Measurements from ENCODE around the gene HTT-AS.

HTT-AS gene

DNA sequence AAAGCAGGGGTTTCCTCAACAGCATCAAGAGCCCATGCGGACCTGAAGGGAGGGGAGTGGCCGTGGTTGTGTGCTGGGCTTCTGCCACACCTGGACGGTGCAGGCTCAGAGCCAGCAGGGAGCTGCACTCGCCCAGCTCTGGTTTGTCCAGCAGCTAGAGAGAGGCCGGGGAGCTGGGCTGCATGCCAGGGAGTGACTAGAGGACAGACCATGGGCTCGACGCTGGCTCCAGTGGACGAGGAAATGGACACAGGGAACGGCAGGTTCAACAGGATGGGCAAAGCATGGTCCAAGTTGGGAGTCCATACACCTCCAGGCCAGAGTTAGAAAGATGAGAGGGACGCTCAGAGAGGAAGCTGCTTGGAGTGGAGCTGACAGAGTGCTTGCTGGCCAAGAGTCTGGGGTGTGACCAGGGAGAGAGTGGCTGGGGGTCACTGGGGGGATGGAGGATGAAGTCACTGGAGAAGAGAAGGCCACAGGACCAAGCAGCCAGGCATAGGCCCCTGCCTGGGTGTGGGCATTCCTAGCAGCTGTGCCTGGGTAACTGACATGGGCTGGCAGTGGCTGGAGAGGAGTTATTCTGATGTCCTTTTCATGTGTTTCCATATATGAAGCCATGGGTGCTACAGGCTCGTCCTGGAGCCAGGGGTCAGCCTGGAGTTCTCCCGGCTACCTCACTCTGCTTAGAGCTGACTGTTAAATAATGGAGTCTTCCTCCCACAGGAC is 42.8 kb downstream of the HTT-AS start:
- Histone ChIP-seq H3K27ac (ENCODE audit: low read depth, low read length) (no peak overlapping the region), H3K36me3 (ENCODE audit: control insufficient read depth in 5 of 5, insufficient read depth in 5 of 5, low read length in 5 of 5) (no peaks in the 10 kb centered on the region), H3K27me3 (ENCODE audit: control insufficient read depth in 5 of 5, insufficient read depth in 4 of 5, low read length in 5 of 5) (no peaks in the 10 kb centered on the region), H3K9ac (ENCODE audit: low read length in 5 of 5) (no peak overlapping the region), H3K9me3 (ENCODE audit: control insufficient read depth in 5 of 5, low read length in 5 of 5) (no peaks in the 10 kb centered on the region), H3K4me3 (ENCODE audit: low read depth in 1 of 5, low read length in 5 of 5) (no peak overlapping the region), H3K4me1 (ENCODE audit: control insufficient read depth in 5 of 5, insufficient read depth in 5 of 5, low read length in 5 of 5) (no peaks in the 10 kb centered on the region)

DNA sequence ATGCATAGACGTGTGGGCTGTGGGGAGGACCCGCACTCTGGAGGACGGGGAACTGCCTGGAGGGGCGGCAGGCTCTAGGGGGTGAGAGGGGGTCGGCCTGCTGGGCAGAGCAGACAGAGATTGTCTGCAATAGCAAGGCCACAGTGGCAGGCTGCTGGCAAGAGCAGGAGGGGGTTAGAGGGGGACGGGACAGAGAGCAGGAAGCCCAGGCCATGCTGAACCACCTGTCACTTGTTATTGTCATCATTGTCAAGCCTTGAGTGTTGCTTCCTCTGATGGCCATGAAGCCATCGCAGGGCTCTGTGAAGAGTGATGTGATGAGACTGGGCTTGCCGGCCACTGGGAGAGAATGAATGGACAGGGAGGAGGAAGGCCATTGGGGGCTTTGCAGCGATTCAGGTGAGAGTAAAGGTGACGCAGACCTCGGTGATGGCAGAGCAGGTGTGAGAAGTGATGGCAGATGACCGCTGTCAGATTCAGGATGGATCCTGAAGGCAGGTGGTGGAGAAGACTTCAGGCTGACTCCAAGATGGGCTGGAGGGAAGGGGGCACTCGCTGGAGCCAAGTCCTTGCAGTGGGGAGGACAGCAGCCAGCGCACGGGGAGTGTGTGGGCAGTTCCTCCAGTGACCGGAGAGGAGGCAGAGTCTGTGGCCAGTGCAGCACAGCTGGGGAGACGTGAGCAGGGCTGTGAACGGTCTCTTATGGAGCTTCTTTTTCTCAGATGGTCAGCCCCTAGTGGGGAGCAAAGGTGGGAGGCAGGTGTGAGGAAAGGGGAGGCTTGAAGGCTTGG is 43.6 kb downstream of the HTT-AS start:
- Histone ChIP-seq H3K9ac (ENCODE audit: low read length in 5 of 5) (no peak overlapping the region), H3K27me3 (ENCODE audit: control insufficient read depth in 5 of 5, insufficient read depth in 4 of 5, low read length in 5 of 5) (no peaks in the 10 kb centered on the region), H3K27ac (ENCODE audit: low read depth, low read length) (no peak overlapping the region), H3K4me1 (ENCODE audit: control insufficient read depth in 5 of 5, insufficient read depth in 5 of 5, low read length in 5 of 5) (no peaks in the 10 kb centered on the region), H3K9me3 (ENCODE audit: control insufficient read depth in 5 of 5, low read length in 5 of 5) (no peaks in the 10 kb centered on the region), H3K36me3 (ENCODE audit: control insufficient read depth in 5 of 5, insufficient read depth in 5 of 5, low read length in 5 of 5) (no peaks in the 10 kb centered on the region), H3K4me3 (ENCODE audit: low read depth in 1 of 5, low read length in 5 of 5) (no peak overlapping the region)

DNA sequence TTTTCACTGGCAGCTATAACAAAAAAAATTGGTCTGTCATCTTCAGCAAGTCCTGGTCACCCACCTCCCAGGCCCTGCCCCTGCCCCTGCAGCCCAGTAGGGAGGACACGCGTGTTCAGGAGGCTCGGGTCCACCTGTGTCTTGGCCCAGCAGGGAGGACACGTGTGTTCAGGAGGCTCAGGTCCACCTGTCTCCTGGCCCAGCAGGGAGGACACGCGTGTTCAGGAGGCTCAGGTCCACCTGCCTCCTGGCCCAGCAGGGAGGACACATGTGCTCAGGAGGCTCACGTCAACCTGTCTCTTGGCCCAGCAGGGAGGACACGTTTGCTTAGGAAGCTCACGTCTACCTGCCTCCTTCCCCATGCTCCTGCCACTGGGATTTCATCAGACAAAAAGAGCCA is 44.9 kb downstream of the HTT-AS start:
- no peak overlapping the region for H3K4me3 ChIP-seq (ENCODE audit: low read depth in 1 of 5, low read length in 5 of 5)
- no peaks in the 10 kb centered on the region for H3K36me3 ChIP-seq (ENCODE audit: control insufficient read depth in 5 of 5, insufficient read depth in 5 of 5, low read length in 5 of 5)
- no peak overlapping the region for H3K9ac ChIP-seq (ENCODE audit: low read length in 5 of 5)
- no peak overlapping the region for H3K27ac ChIP-seq (ENCODE audit: low read depth, low read length)
- no peaks in the 10 kb centered on the region for H3K27me3 ChIP-seq (ENCODE audit: control insufficient read depth in 5 of 5, insufficient read depth in 4 of 5, low read length in 5 of 5)
- no peaks in the 10 kb centered on the region for H3K4me1 ChIP-seq (ENCODE audit: control insufficient read depth in 5 of 5, insufficient read depth in 5 of 5, low read length in 5 of 5)
- H3K9me3 ChIP-seq (ENCODE audit: control insufficient read depth in 5 of 5, low read length in 5 of 5), result no peaks in the 10 kb centered on the region

DNA sequence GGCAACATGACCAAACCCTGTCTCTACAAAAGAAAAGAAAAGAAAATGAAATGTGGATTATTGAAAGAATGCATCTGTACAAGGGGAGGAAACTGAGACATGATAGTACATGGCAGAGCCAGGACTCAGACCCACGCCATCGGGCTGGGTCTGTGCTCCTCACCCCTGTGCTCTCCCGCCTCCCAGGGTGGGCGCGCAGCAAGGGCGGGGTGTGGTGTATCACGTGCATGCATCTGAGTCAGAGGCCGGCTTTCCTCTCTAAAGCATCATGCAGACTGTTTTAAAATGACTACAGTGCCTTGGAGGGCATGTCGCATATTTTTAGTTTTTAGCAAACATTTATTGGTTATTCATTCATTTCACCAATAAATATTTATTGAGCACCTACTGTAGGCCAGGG is 47.8 kb downstream of the HTT-AS start:
- Histone ChIP-seq H3K27me3 (ENCODE audit: control insufficient read depth in 5 of 5, insufficient read depth in 4 of 5, low read length in 5 of 5) (no peaks in the 10 kb centered on the region), H3K27ac (ENCODE audit: low read depth, low read length) (no peak overlapping the region), H3K9me3 (ENCODE audit: control insufficient read depth in 5 of 5, low read length in 5 of 5) (peaks cover 0 to 7% (median 0%) of the 10 kb centered on the region in 5 donors), H3K4me3 (ENCODE audit: low read depth in 1 of 5, low read length in 5 of 5) (no peak overlapping the region), H3K36me3 (ENCODE audit: control insufficient read depth in 5 of 5, insufficient read depth in 5 of 5, low read length in 5 of 5) (no peaks in the 10 kb centered on the region), H3K4me1 (ENCODE audit: control insufficient read depth in 5 of 5, insufficient read depth in 5 of 5, low read length in 5 of 5) (no peaks in the 10 kb centered on the region), H3K9ac (ENCODE audit: low read length in 5 of 5) (no peak overlapping the region)

DNA sequence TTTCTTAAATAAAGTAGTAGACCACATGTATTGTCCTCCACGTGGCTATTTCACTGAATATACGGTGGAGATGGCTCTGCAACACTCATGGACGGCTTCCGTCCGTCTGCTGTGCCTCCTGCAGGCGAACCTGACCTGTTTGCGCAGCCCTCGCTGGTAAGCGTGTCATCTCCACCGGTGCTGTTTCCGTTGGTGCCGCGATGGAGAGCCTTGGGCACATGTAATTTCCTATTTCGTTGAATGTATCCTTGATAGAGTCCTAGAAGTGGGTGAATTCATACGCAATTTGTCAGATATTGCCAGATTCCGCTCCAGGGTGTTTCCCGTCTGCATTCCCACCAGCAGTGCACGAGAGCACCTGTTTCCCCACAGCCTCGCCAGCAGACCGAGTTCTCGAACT is 48.5 kb downstream of the HTT-AS start:
- Histone ChIP-seq H3K4me1 (ENCODE audit: control insufficient read depth in 5 of 5, insufficient read depth in 5 of 5, low read length in 5 of 5) (no peaks in the 10 kb centered on the region), H3K4me3 (ENCODE audit: low read depth in 1 of 5, low read length in 5 of 5) (no peak overlapping the region), H3K27ac (ENCODE audit: low read depth, low read length) (no peak overlapping the region), H3K9me3 (ENCODE audit: control insufficient read depth in 5 of 5, low read length in 5 of 5) (peaks cover 0 to 7% (median 0%) of the 10 kb centered on the region in 5 donors), H3K9ac (ENCODE audit: low read length in 5 of 5) (no peak overlapping the region), H3K36me3 (ENCODE audit: control insufficient read depth in 5 of 5, insufficient read depth in 5 of 5, low read length in 5 of 5) (no peaks in the 10 kb centered on the region), H3K27me3 (ENCODE audit: control insufficient read depth in 5 of 5, insufficient read depth in 4 of 5, low read length in 5 of 5) (no peaks in the 10 kb centered on the region)

DNA sequence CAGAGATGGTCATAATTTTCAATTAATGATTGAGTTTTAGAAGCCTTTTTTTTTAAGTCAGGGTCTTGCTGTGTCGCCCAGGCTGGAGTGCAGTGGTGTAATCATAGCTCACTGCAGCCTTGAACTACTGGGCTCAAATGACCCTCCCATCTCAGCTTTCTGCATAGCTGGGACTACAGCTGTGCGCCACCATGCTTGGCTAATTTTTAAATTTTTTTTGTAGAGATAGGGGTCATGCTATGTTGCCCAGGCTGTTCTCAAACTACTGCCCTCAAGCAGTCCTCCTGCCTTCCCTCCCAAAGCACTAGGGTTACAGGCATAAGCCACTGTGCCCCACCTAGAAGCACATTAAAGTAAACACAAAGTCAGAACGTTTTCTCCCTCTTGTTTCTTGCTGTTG is 51.7 kb downstream of the HTT-AS start:
- H3K9me3 ChIP-seq (ENCODE audit: control insufficient read depth in 5 of 5, low read length in 5 of 5), result peaks cover 0 to 7% (median 0%) of the 10 kb centered on the region in 5 donors
- no peaks in the 10 kb centered on the region for H3K36me3 ChIP-seq (ENCODE audit: control insufficient read depth in 5 of 5, insufficient read depth in 5 of 5, low read length in 5 of 5)
- no peak overlapping the region for H3K27ac ChIP-seq (ENCODE audit: low read depth, low read length)
- H3K4me3 ChIP-seq (ENCODE audit: low read depth in 1 of 5, low read length in 5 of 5), result no peak overlapping the region
- H3K9ac ChIP-seq (ENCODE audit: low read length in 5 of 5), result no peak overlapping the region
- no peaks in the 10 kb centered on the region for H3K4me1 ChIP-seq (ENCODE audit: control insufficient read depth in 5 of 5, insufficient read depth in 5 of 5, low read length in 5 of 5)
- no peaks in the 10 kb centered on the region for H3K27me3 ChIP-seq (ENCODE audit: control insufficient read depth in 5 of 5, insufficient read depth in 4 of 5, low read length in 5 of 5)

DNA sequence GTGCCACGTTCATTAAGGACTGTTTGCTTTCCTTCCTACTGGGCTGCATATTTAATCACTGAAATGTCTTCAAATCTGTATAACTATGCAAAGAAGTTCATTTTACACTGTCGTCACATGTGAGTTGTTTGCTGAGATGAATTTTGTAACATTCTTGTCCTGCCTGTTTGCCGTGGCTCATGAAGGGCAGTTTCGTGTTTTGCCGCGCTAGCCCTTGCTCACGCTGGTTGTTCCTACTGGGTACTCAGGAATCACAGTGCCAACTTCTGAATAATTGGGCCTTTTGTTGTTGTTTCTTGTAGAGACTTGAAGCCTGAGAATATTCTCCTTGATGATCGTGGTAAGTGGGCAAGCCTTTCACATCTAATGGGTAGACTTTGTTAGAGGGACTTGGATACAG is 52.2 kb downstream of the HTT-AS start:
- Histone ChIP-seq H3K4me3 (ENCODE audit: low read depth in 1 of 5, low read length in 5 of 5) (no peak overlapping the region), H3K9me3 (ENCODE audit: control insufficient read depth in 5 of 5, low read length in 5 of 5) (peaks cover 0 to 7% (median 0%) of the 10 kb centered on the region in 5 donors), H3K4me1 (ENCODE audit: control insufficient read depth in 5 of 5, insufficient read depth in 5 of 5, low read length in 5 of 5) (no peaks in the 10 kb centered on the region), H3K36me3 (ENCODE audit: control insufficient read depth in 5 of 5, insufficient read depth in 5 of 5, low read length in 5 of 5) (no peaks in the 10 kb centered on the region), H3K27me3 (ENCODE audit: control insufficient read depth in 5 of 5, insufficient read depth in 4 of 5, low read length in 5 of 5) (no peaks in the 10 kb centered on the region), H3K9ac (ENCODE audit: low read length in 5 of 5) (no peak overlapping the region), H3K27ac (ENCODE audit: low read depth, low read length) (no peak overlapping the region)

DNA sequence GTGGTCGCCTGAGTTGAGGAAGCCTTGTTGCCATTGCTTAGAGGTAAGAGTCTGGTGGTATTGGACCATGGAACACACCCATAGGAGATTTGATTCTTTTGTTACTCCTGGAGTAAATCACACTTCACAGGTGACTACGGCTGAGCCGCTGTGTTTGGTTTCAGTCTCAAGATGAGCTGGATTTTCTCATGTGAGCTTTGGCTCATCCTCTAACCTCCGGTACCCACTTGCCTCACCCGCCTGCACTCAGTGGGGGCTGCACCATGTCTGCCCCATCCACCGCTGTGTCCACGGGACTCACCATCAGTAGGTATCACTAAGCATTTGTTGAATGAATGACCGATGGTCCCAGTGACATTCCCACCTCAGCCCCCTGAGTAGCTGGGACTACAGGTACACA is 52.7 kb downstream of the HTT-AS start:
- H3K9me3 ChIP-seq (ENCODE audit: control insufficient read depth in 5 of 5, low read length in 5 of 5), result peaks cover 0 to 7% (median 0%) of the 10 kb centered on the region in 5 donors
- no peaks in the 10 kb centered on the region for H3K36me3 ChIP-seq (ENCODE audit: control insufficient read depth in 5 of 5, insufficient read depth in 5 of 5, low read length in 5 of 5)
- H3K4me3 ChIP-seq (ENCODE audit: low read depth in 1 of 5, low read length in 5 of 5), result no peak overlapping the region
- no peaks in the 10 kb centered on the region for H3K27me3 ChIP-seq (ENCODE audit: control insufficient read depth in 5 of 5, insufficient read depth in 4 of 5, low read length in 5 of 5)
- no peaks in the 10 kb centered on the region for H3K4me1 ChIP-seq (ENCODE audit: control insufficient read depth in 5 of 5, insufficient read depth in 5 of 5, low read length in 5 of 5)
- no peak overlapping the region for H3K9ac ChIP-seq (ENCODE audit: low read length in 5 of 5)
- H3K27ac ChIP-seq (ENCODE audit: low read depth, low read length), result no peak overlapping the region

DNA sequence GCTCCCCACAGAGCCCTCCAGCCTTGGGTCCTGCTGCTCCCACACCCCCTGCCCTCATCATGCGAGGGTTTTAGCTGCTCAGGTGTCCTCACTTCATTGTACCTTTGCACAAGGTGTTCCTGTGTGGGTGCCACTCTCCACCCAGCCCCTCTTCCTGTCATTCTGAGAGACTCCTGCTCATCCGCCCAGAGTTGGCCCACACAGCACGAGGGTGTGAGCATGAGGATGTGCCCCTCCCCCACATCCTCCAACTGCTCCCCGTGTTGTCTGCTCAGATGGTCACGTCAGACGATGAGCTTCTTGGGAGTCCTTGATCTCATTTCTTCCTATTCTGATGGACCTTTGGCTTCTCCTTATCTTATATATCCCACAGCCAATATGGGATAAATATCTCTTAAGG is 53.2 kb downstream of the HTT-AS start:
- H3K9me3 ChIP-seq (ENCODE audit: control insufficient read depth in 5 of 5, low read length in 5 of 5), result peaks cover 0 to 7% (median 0%) of the 10 kb centered on the region in 5 donors
- no peaks in the 10 kb centered on the region for H3K36me3 ChIP-seq (ENCODE audit: control insufficient read depth in 5 of 5, insufficient read depth in 5 of 5, low read length in 5 of 5)
- H3K27ac ChIP-seq (ENCODE audit: low read depth, low read length), result no peak overlapping the region
- no peak overlapping the region for H3K4me3 ChIP-seq (ENCODE audit: low read depth in 1 of 5, low read length in 5 of 5)
- H3K4me1 ChIP-seq (ENCODE audit: control insufficient read depth in 5 of 5, insufficient read depth in 5 of 5, low read length in 5 of 5), result no peaks in the 10 kb centered on the region
- no peak overlapping the region for H3K9ac ChIP-seq (ENCODE audit: low read length in 5 of 5)
- H3K27me3 ChIP-seq (ENCODE audit: control insufficient read depth in 5 of 5, insufficient read depth in 4 of 5, low read length in 5 of 5), result no peaks in the 10 kb centered on the region

DNA sequence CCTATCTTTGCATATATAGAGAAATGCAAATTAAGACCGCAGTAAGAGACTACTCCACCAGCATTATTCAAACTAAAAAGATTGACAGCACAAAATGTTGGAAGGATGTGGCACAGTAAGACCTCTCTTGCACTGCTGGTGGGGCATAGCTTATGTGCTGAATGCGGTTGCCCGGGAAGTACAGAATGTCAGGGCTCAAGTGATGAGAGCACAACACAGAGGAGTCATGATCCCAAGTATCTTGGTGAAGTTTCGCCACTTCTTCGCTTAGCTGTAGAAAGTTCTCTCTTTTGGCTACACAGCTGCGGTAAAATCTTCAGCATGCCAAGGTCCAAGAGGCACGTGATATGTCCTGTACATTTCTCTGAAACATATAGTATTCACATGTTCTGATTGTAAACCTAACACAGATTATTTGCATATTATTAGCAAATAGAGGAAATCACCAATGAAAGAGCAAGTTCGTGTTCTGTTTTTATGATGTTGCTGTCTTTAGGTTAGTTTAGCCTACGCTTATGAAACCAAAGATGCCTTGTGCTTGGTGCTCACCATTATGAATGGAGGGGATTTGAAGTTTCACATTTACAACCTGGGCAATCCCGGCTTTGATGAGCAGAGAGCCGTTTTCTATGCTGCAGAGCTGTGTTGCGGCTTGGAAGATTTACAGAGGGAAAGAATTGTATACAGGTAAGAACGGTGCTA is 55.0 kb downstream of the HTT-AS start:
- H3K27ac ChIP-seq (ENCODE audit: low read depth, low read length), result no peak overlapping the region
- H3K9ac ChIP-seq (ENCODE audit: low read length in 5 of 5), result no peak overlapping the region

More for the DNA sequence above, 55.0 kb downstream of the HTT-AS start:
- Histone ChIP-seq H3K36me3 (ENCODE audit: control insufficient read depth in 5 of 5, insufficient read depth in 5 of 5, low read length in 5 of 5) (no peaks in the 10 kb centered on the region), H3K27me3 (ENCODE audit: control insufficient read depth in 5 of 5, insufficient read depth in 4 of 5, low read length in 5 of 5) (no peaks in the 10 kb centered on the region), H3K9me3 (ENCODE audit: control insufficient read depth in 5 of 5, low read length in 5 of 5) (peaks cover 0 to 7% (median 0%) of the 10 kb centered on the region in 5 donors), H3K4me1 (ENCODE audit: control insufficient read depth in 5 of 5, insufficient read depth in 5 of 5, low read length in 5 of 5) (no peaks in the 10 kb centered on the region), H3K4me3 (ENCODE audit: low read depth in 1 of 5, low read length in 5 of 5) (no peak overlapping the region)

Data from subcutaneous abdominal adipose tissue (tissue), 5 donors.